CD4-positive, CD25-positive, alpha-beta regulatory T cell (primary cell): ENCODE data around the gene IL36RN. TPM values are rescaled to one million over a fixed set of nuclear protein-coding genes. Genes with fewer than 3 reads are reported as not detected.

Experiments used
- ATAC-seq, 2 donors: fragments of 150-1000 bp; cut with Tn5 transposase; one replicate each; pipeline ENCODE4 v1.10.0; 2021; ENCODE audit warnings: low read depth in 2 of 2, moderate number of reproducible peaks in 2 of 2, moderate library complexity in 1 of 2
- DNase-seq, 3 donors: peaks; one replicate each; pipeline versions ENCODE4 v3.0.0 to v3.0.0-alpha.2; 2012 to 2022; ENCODE audit warnings: mixed read lengths in 1 of 3
- H3K27ac ChIP-seq: one replicate; pipeline ENCODE4 v1.7.0; 2013; ENCODE audit warnings: mild to moderate bottlenecking, low read length; ENCODE audit not compliant: insufficient read depth, poor library complexity, severe bottlenecking
- H3K27me3 ChIP-seq: one replicate; pipeline ENCODE4 v1.7.0; 2013; ENCODE audit warnings: low read length; ENCODE audit not compliant: control insufficient read depth, insufficient read depth
- H3K36me3 ChIP-seq: one replicate; pipeline ENCODE4 v1.7.0; 2013; ENCODE audit warnings: mild to moderate bottlenecking, low read length, moderate library complexity; ENCODE audit not compliant: control insufficient read depth, insufficient read depth
- H3K4me1 ChIP-seq: 2 replicates; pipeline ENCODE4 v1.7.0; 2013; ENCODE audit warnings: mild to moderate bottlenecking, low read length; ENCODE audit not compliant: insufficient read depth, control insufficient read depth, poor library complexity, severe bottlenecking
- H3K4me3 ChIP-seq: one replicate; pipeline ENCODE4 v1.7.0; 2013; ENCODE audit warnings: low read depth, mild to moderate bottlenecking, low read length, moderate library complexity
- H3K9me3 ChIP-seq, 2 experiments: 1 replicate in 1 of 2; 2 replicates in 1 of 2; pipeline ENCODE4 v1.7.0; 2013; ENCODE audit warnings: low read length in 2 of 2, mild to moderate bottlenecking in 1 of 2, moderate library complexity in 1 of 2; ENCODE audit not compliant: control insufficient read depth in 2 of 2
- H3K27ac Mint-ChIP-seq, 3 donors: one replicate each; pipeline ENCODE4 v1.8.0; 2020 to 2022; ENCODE audit warnings: mild to moderate bottlenecking in 3 of 3, mixed read lengths in 3 of 3, moderate library complexity in 2 of 3
- H3K27me3 Mint-ChIP-seq: one replicate; pipeline ENCODE4 v1.8.0; 2022; ENCODE audit warnings: mild to moderate bottlenecking, mixed read lengths
- H3K36me3 Mint-ChIP-seq: one replicate; pipeline ENCODE4 v1.8.0; 2020; ENCODE audit warnings: mixed read lengths
- H3K4me1 Mint-ChIP-seq, 4 donors: one replicate each; pipeline ENCODE4 v1.8.0; 2020 to 2022; ENCODE audit warnings: mixed read lengths in 4 of 4, mild to moderate bottlenecking in 1 of 4
- H3K4me3 Mint-ChIP-seq, 4 donors: one replicate each; pipeline ENCODE4 v1.8.0; 2020 to 2022; ENCODE audit warnings: mild to moderate bottlenecking in 4 of 4, mixed read lengths in 4 of 4, moderate library complexity in 3 of 4
- H3K9me3 Mint-ChIP-seq, 7 donors: one replicate each; pipeline ENCODE4 v1.8.0; 2020 to 2022; ENCODE audit warnings: mixed read lengths in 7 of 7, mild to moderate bottlenecking in 3 of 7, moderate library complexity in 2 of 7
- polyA plus RNA-seq, 4 donors: library from polyadenylated mRNA; unstranded; fragments of 300-500 nt; fragmentation: Illumina TruSeq; gene quantifications; one replicate each; pipeline ENCODE4 v1.2.3, GENCODE V29; 2021
- total RNA-seq: library from RNA; stranded (reverse); gene quantifications from one replicate; pipeline ENCODE4 v1.2.3, GENCODE V29; 2022

IL36RN gene
- total and polyA plus RNA-seq, 5 donors from 2014 or later: not detected

- ATAC-seq: no peak
- Histone ChIP-seq H3K9me3 (no peaks in the 10 kb centered on the region), H3K27ac (no peak overlapping the region), H3K4me1 (no peaks in the 10 kb centered on the region), H3K36me3 (no peaks in the 10 kb centered on the region), H3K27me3 (no peaks in the 10 kb centered on the region), H3K4me3 (no peak overlapping the region)
- Mint-ChIP-seq H3K9me3 (peaks cover 0 to 3% (median 0%) of the 10 kb centered on the region in 7 donors), H3K4me3 (no peak overlapping the region), H3K4me1 (no peaks in the 10 kb centered on the region), H3K27ac (no peak overlapping the region), H3K36me3 (no peaks in the 10 kb centered on the region), H3K27me3 (peaks cover 10% of the 10 kb centered on the region)
- DNase-seq: no peak
These were observed 45.1 kb downstream of the IL36RN start for GRCh38 chr2:113104054-113104611.

- Histone ChIP-seq H3K27me3 (no peaks in the 10 kb centered on the region), H3K4me3 (no peak overlapping the region), H3K27ac (no peak overlapping the region), H3K36me3 (no peaks in the 10 kb centered on the region), H3K9me3 (no peaks in the 10 kb centered on the region), H3K4me1 (no peaks in the 10 kb centered on the region)
- Mint-ChIP-seq H3K4me1 (no peaks in the 10 kb centered on the region), H3K9me3 (peaks cover 0 to 3% (median 0%) of the 10 kb centered on the region in 7 donors), H3K27me3 (peaks cover 14% of the 10 kb centered on the region), H3K4me3 (no peak overlapping the region), H3K27ac (no peak overlapping the region), H3K36me3 (no peaks in the 10 kb centered on the region)
- ATAC-seq (peak; percentile 62 to 69), DNase-seq (peak in 1 of 3 donors; percentile 40)
These were observed 46.2 kb downstream of the IL36RN start for GRCh38 chr2:113105047-113105785.

GRCh38 chr2:113111121-113111520 is 52.1 kb downstream of the IL36RN start:
- ATAC-seq (no peak), DNase-seq (no peak)
- H3K9me3 ChIP-seq: no peaks in the 10 kb centered on the region
- Mint-ChIP-seq H3K4me3 (no peak overlapping the region), H3K27me3 (peaks cover 9% of the 10 kb centered on the region), H3K4me1 (peaks cover 0 to 5% (median 4%) of the 10 kb centered on the region in 4 donors), H3K9me3 (no peaks in the 10 kb centered on the region), H3K27ac (no peak overlapping the region), H3K36me3 (no peaks in the 10 kb centered on the region)
- H3K36me3 ChIP-seq: no peaks in the 10 kb centered on the region
- H3K4me1 ChIP-seq: peaks cover 8% of the 10 kb centered on the region
- no peak overlapping the region for H3K4me3 ChIP-seq
- H3K27me3 ChIP-seq: no peaks in the 10 kb centered on the region
- H3K27ac ChIP-seq: no peak overlapping the region

DNA sequence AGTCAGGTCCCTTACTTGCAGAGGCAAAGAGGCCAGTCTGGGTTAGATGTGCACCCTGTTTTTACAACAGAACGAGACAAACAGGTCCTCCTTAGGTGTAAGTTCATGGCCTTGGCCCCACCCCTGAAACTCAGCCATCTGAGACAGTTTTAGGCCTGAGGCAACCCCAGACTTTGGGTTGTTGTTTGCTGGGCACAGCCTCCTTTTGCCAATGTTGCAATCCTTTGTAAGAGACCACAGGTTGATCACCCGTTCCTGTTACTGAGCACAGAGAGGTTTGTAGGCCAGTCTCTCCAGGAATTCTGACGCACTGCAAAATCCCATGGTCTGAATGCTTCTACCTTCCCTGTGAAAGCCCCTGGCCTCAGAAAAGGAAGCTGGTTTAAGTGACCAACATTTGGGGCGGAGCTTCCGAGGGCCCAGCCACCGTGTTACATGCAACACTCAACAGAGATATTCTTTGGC is 52.9 kb downstream of the IL36RN start:
- peaks cover 15% of the 10 kb centered on the region for H3K4me1 ChIP-seq
- ATAC-seq (no peak), DNase-seq (no peak)
- no peaks in the 10 kb centered on the region for H3K9me3 ChIP-seq
- peaks cover 0 to 12% (median 8%) of the 10 kb centered on the region in 4 donors for H3K4me1 Mint-ChIP-seq
- H3K4me3 Mint-ChIP-seq: no peak overlapping the region
- H3K27me3 Mint-ChIP-seq: peaks cover 9% of the 10 kb centered on the region
- H3K36me3 Mint-ChIP-seq: no peaks in the 10 kb centered on the region
- no peaks in the 10 kb centered on the region for H3K27me3 ChIP-seq
- H3K4me3 ChIP-seq: no peak overlapping the region
- peaks cover 0 to 1% (median 0%) of the 10 kb centered on the region in 7 donors for H3K9me3 Mint-ChIP-seq
- H3K27ac ChIP-seq: no peak overlapping the region
- no peak overlapping the region for H3K27ac Mint-ChIP-seq
- no peaks in the 10 kb centered on the region for H3K36me3 ChIP-seq

DNA sequence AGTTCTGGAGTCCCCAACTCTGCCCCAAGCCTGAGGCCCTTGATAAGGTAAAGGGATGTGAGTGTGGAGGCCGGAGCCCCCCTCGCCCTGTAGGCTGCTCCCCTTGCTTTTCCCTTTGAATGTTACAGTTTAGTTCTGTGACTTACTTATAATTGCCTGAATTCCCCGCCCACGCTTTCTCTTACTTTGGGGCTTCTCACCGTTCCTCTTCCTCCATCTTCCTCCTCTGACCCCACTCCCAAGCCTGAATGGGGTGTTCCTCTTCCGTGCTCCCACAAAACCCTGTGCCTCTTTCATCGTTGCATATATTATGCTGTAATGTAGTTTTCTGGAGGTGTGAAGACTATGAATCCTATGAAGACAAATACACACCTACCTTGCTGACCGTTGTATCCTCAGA is 53.4 kb downstream of the IL36RN start:
- Histone ChIP-seq H3K4me3 (no peak overlapping the region), H3K27me3 (no peaks in the 10 kb centered on the region), H3K4me1 (peaks cover 16% of the 10 kb centered on the region), H3K36me3 (no peaks in the 10 kb centered on the region), H3K27ac (no peak overlapping the region), H3K9me3 (no peaks in the 10 kb centered on the region)
- Mint-ChIP-seq H3K36me3 (no peaks in the 10 kb centered on the region), H3K4me3 (no peak overlapping the region), H3K27ac (no peak overlapping the region), H3K9me3 (peaks cover 0 to 1% (median 0%) of the 10 kb centered on the region in 7 donors), H3K27me3 (peaks cover 9% of the 10 kb centered on the region), H3K4me1 (peaks cover 0 to 14% (median 9%) of the 10 kb centered on the region in 4 donors)
- ATAC-seq (no peak), DNase-seq (no peak)

DNA sequence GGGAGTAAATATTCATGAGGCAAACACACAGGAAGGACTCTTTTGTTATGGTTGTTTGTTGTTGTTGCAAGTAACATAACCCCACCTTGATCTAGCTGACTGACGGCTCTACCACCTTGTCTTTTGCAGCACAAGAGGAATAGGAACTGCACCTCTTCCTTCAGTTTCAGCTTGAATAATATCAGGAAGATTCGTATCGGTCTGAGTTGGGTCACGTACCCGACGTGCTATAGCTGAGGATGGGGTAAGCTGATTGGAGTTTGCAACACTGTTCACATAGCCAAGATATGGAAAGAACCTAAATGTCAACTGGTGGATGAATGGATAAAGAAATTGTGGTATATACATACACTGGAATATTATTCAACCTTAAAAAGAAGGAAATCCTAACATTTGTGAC is 53.9 kb downstream of the IL36RN start:
- no peak for DNase-seq
- no peak overlapping the region for H3K27ac ChIP-seq
- Mint-ChIP-seq H3K36me3 (no peaks in the 10 kb centered on the region), H3K9me3 (peaks cover 0 to 1% (median 0%) of the 10 kb centered on the region in 7 donors), H3K27ac (no peak overlapping the region), H3K4me3 (no peak overlapping the region), H3K4me1 (peaks cover 0 to 14% (median 9%) of the 10 kb centered on the region in 4 donors), H3K27me3 (peaks cover 9% of the 10 kb centered on the region)
- ATAC-seq: no peak
- H3K4me3 ChIP-seq: no peak overlapping the region
- peaks cover 16% of the 10 kb centered on the region for H3K4me1 ChIP-seq
- H3K27me3 ChIP-seq: no peaks in the 10 kb centered on the region
- H3K36me3 ChIP-seq: no peaks in the 10 kb centered on the region
- no peaks in the 10 kb centered on the region for H3K9me3 ChIP-seq

- Mint-ChIP-seq H3K4me3 (no peak overlapping the region), H3K27me3 (peaks cover 5% of the 10 kb centered on the region), H3K36me3 (no peaks in the 10 kb centered on the region), H3K9me3 (peaks cover 0 to 1% (median 0%) of the 10 kb centered on the region in 7 donors), H3K27ac (no peak overlapping the region), H3K4me1 (peaks cover 0 to 14% (median 9%) of the 10 kb centered on the region in 4 donors)
- no peak overlapping the region for H3K4me3 ChIP-seq
- ATAC-seq (no peak), DNase-seq (no peak)
- peaks cover 16% of the 10 kb centered on the region for H3K4me1 ChIP-seq
- H3K9me3 ChIP-seq: no peaks in the 10 kb centered on the region
- H3K27ac ChIP-seq: no peak overlapping the region
- H3K36me3 ChIP-seq: no peaks in the 10 kb centered on the region
- no peaks in the 10 kb centered on the region for H3K27me3 ChIP-seq
These were observed 54.8 kb downstream of the IL36RN start for GRCh38 chr2:113113807-113114206.
